ENCODE results near the gene APPL2.

- no peak for TF ChIP-seq POLR2A (IDR thresholded peaks at IDR 0.05)
- no peak for TF ChIP-seq CTCF (IDR thresholded peaks at IDR 0.05)
Measured at GRCh38 chr12:105271364-105271763, 35.4 kb upstream of the APPL2 start.

Measured in right lobe of liver (tissue), 4 donors.